ENCODE data around the gene C3orf33.
A peak's percentile ranks its signal among the peaks of the same experiment; 100 is the strongest.
"Not testable (repeated sequence)": the region's sequence is repeated elsewhere in the genome, so short reads cannot be mapped to it uniquely, and the experiment has no call there.

The C3orf33 gene

GRCh38 chr3:155805802-155806618 is at the start of gene C3orf33:
C3orf33 (minus strand) TSS chr3:155806278; CDS start chr3:155806252, 26 bp downstream.
- peak; percentile 27 to 69 for DNase-seq

GRCh38 chr3:155854141-155854940 is 48.3 kb upstream of the C3orf33 start, which contains the start of gene SLC33A1:
SLC33A1 (minus strand) TSS chr3:155854427; CDS start chr3:155853997, 430 bp downstream.
- peak; percentile 98 to 99 for DNase-seq

- peak in 1 of 2 experiments; percentile 35 for DNase-seq
These were observed 47.4 kb upstream of the C3orf33 start for GRCh38 chr3:155853214-155854140.

DNA sequence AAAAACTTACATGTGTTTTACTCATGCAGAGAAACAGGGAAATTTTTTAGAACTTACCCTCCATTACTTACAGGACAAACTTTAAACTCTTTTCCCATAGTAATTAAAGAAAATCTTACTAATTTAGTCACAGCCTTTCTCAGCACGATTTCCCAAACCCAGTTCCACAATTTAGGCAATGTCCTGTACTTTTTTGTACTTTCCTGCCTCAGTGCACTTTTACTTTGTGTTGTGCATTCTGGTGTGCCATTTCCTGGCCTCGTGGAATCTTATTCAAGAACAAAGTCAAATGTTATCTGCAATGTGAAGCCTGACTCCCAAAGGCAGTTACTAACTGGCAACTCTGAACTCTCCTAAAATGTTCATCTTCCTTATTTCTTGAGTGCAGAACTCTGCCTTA is 46.3 kb upstream of the C3orf33 start:
- no peak for DNase-seq

DNA sequence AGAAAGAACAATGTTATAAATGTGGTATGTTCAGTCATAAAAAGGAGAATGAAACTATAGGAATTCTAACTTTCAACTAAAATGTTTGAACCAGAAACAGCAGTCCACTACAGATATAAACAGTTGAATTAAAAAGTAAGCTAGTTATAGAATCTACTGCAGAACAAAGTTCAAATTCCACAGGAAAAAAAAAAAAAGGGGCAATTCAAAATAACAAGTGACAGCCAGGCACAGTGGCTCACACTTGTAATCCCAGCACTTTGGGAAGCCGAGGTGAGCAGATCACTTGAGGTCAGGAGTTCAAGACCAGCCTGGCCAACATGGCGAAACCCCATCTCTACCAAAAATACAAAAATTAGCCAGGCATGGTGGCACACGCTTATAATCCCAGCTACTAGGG is 43.3 kb upstream of the C3orf33 start:
- DNase-seq, result not testable (repeated sequence)

DNA sequence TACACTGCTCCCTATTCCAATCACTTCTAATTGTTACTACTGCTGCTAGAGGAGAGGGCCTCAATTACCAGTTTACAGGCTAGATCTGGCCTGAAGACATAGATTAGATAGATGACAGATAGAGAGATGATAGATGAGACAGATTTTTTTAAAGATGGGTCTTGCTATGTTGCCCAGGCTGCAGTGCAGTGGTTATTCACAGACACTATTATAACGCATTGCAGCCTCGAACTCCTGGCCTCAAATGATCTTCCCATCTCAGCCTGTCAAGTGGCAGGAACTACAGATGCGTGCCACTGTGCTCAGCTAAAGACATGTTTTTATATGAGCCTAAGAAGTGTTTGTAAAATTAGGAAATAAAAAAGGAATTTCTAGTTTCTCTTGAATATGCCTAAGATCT is 41.9 kb upstream of the C3orf33 start:
- DNase-seq, result no peak

DNA sequence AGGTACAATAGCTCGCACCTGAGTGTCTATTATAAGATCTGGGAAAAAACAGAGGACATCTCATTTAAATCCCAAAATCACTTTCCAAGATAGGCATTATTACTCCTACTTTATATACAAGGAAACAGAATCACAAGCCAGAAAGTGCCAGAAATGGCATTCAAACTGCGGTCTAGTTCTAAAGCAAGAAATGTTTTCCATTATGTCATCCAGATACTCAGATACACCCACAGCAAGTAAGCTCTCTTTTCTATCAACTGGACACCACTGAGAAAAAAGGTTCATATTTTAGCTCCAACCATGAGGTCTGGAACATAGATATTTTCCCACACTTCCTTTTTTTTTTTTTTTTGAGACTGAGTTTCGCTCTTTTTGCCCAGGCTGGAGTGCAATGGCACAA is 40.0 kb upstream of the C3orf33 start:
- DNase-seq, result no peak

DNA sequence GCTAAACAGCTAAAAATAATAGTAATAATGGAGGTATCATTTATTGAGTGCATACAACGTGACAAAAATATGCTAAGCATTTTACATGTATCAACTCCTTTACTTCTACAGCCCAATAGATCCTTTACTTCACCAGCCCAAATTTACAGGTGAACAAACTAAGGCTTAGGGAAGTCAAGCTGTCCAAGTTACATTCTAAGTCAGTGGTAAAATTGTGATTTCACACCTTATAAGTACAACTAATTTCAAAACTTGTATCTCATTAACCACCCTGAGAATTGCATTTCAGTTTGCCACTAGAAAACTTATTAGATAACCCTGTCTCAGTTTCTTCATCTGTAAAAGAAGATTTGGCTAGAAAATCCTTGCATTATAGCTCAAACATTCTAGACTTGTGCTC is 37.5 kb upstream of the C3orf33 start:
- no peak for DNase-seq

GRCh38 chr3:155835341-155836071 is 29.4 kb upstream of the C3orf33 start:
- no peak for DNase-seq

- not testable (repeated sequence) for DNase-seq
These were observed 22.5 kb upstream of the C3orf33 start for GRCh38 chr3:155828490-155829098.

- no peak for DNase-seq
These were observed 9.0 kb upstream of the C3orf33 start for GRCh38 chr3:155815030-155815545.

DNA sequence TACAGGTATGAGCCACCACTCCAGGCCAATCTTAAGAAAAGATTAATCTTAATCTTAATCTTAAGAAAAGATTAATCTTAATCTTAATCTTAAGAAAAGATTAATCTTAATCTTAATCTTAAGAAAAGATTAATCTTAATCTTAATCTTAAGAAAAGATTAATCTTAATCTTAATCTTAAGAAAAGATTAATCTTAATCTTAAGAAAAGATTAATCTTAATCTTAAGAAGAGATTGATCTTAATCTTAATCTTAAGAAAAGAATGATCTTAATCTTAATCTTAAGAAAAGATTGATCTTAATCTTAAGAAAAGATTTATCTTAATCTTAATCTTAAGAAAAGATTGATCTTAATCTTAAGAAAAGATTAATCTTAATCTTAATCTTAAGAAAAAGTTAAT is 7.1 kb upstream of the C3orf33 start:
- DNase-seq, result not testable (repeated sequence)

DNA sequence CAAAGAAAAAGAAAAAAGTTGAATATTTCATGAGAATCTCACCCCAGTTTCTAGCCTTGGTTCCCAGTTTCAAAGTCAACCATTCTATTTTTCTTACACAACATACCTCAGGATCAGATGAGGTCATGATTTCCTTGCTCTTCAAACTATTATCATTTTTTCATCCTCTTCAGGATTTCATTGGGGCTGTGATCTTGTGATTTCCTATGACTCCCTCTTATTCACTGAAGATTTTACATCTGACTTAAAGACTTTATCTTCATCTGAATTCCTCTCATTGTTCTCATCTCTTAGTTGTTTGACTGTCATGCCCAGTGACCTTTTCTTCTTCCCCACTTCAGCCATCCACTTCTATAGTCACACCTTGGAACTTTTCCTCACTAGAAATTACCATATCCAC is 3.1 kb upstream of the C3orf33 start:
- DNase-seq, result no peak

- DNase-seq, result no peak
These were observed 1.7 kb upstream of the C3orf33 start for GRCh38 chr3:155807823-155808222.

- DNase-seq, result no peak
These were observed 775 bp downstream of the C3orf33 start for GRCh38 chr3:155805204-155805801.

DNA sequence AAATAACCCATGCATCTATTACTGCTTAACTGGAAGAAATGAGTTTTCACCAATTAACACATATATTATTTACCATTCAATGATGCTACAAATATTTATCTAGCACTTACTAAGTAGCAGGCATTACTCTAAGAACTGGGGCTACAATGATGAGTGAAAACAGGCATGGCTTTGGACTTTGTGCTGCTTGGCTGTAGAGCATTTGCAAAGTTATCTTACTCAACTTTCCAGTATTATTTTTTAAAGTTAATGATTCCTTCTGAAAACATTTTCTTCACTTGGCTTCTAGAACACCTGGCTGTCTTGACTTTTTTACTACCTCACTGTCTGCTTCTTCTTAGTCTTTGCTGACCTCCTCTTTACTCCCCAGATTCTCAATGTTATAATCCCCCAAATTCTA is 1.8 kb downstream of the C3orf33 start:
- DNase-seq, result no peak

- DNase-seq, result no peak
These were observed 13.5 kb downstream of the C3orf33 start for GRCh38 chr3:155792532-155792931.

DNA sequence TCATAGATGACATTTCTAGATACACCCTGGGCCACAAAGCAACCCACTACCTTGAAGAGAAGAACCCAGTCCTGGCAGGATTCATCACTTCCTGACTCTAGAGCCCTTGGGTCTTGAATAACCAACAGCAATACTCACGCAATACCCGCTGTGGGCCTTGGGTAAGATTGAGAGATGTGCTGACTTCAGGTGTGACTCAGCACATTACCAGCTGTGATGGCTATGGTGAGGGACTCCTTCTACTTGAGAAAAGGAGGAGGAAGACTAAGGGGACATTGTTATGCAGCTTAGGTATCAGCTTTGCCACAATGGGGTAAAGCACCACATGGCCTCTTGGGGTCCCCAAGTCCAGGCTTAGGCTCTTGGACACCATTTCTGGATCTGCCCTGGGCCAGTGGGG is 14.9 kb downstream of the C3orf33 start:
- no peak for DNase-seq

DNA sequence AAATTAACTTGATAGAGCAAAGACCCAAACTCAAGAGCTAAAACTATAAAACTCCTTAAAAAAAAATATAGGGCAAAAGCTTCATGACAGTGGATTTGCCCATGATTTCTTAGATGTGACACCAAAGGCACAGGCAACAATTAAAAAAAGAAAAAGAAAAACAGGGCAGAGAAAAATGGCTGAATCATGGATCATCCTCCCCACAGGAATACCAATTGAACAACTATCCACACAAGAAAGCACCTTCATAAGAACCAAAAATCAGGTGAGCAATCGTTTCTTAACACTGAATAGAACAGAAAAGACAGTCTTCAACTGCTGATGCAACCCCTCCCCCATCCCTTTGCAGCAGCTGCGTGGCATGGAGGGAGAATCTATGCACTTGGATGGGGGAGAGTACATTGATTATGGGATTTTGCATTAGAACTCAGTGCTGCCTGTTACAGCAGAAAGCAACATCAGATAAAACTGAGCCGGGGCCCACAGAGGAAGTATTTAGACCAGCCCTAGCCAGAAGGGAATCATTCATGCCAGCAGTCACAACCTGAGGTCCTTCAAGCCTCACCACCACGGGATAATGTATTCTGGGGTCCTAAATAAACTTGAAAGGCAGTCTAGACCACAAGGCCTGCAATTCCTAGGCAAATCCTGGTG is 15.7 kb downstream of the C3orf33 start:
- DNase-seq, result no peak

- DNase-seq, result no peak
These were observed 20.3 kb downstream of the C3orf33 start for GRCh38 chr3:155785662-155786295.

Data from SW 1271 (cell line).